ENCODE measurements around the gene NAPSA.

- TF ChIP-seq, protein P1, sequence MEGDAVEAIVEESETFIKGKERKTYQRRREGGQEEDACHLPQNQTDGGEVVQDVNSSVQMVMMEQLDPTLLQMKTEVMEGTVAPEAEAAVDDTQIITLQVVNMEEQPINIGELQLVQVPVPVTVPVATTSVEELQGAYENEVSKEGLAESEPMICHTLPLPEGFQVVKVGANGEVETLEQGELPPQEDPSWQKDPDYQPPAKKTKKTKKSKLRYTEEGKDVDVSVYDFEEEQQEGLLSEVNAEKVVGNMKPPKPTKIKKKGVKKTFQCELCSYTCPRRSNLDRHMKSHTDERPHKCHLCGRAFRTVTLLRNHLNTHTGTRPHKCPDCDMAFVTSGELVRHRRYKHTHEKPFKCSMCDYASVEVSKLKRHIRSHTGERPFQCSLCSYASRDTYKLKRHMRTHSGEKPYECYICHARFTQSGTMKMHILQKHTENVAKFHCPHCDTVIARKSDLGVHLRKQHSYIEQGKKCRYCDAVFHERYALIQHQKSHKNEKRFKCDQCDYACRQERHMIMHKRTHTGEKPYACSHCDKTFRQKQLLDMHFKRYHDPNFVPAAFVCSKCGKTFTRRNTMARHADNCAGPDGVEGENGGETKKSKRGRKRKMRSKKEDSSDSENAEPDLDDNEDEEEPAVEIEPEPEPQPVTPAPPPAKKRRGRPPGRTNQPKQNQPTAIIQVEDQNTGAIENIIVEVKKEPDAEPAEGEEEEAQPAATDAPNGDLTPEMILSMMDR (IDR thresholded peaks at IDR 0.05; ENCODE audit: low read depth, low read length, poor library complexity, severe bottlenecking): no peak
- TF ChIP-seq EZH2phosphoT487 (IDR thresholded peaks at IDR 0.05; ENCODE audit: borderline replicate concordance, low read length): no peak
Observed at GRCh38 chr19:50410109-50410508, 44.7 kb upstream of the NAPSA start.

Data from DOHH2 (cell line).